ENCODE data around the gene TMTC4.
"Not testable (repeated sequence)": the region's sequence is repeated elsewhere in the genome, so short reads cannot be mapped to it uniquely, and the experiment has no call there.

DNA sequence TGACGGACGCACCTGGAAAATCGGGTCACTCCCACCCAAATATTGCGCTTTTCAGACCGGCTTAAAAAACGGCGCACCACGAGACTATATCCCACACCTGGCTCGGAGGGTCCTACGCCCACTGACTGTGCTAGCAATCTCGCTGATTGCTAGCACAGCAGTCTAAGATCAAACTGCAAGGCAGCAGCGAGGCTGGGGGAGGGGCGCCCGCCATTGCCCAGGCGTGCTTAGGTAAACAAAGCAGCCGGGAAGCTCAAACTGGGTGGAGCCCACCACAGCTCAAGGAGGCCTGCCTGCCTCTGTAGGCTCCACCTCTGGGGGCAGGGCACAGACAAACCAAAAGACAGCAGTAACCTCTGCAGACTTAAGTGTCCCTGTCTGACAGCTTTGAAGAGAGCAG lies 23.7 kb upstream of the TMTC4 start:
- TF ChIP-seq, protein P1, sequence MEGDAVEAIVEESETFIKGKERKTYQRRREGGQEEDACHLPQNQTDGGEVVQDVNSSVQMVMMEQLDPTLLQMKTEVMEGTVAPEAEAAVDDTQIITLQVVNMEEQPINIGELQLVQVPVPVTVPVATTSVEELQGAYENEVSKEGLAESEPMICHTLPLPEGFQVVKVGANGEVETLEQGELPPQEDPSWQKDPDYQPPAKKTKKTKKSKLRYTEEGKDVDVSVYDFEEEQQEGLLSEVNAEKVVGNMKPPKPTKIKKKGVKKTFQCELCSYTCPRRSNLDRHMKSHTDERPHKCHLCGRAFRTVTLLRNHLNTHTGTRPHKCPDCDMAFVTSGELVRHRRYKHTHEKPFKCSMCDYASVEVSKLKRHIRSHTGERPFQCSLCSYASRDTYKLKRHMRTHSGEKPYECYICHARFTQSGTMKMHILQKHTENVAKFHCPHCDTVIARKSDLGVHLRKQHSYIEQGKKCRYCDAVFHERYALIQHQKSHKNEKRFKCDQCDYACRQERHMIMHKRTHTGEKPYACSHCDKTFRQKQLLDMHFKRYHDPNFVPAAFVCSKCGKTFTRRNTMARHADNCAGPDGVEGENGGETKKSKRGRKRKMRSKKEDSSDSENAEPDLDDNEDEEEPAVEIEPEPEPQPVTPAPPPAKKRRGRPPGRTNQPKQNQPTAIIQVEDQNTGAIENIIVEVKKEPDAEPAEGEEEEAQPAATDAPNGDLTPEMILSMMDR (conservative IDR thresholded peaks at IDR 0.05; ENCODE audit: low read depth, low read length) = not testable (repeated sequence)
- TF ChIP-seq POLR2A (IDR thresholded peaks at IDR 0.05; ENCODE audit: low read depth, low read length); MXI1 (IDR thresholded peaks at IDR 0.05; ENCODE audit: borderline replicate concordance, low read depth, low read length); SMC3 (IDR thresholded peaks at IDR 0.05; ENCODE audit: low read depth, low read length); BHLHE40 (IDR thresholded peaks at IDR 0.05; ENCODE audit: low read depth, low read length); RFX5 (IDR thresholded peaks at IDR 0.05; ENCODE audit: low read depth, low read length); RAD21 (IDR thresholded peaks at IDR 0.05; ENCODE audit: low read length); MAZ (IDR thresholded peaks at IDR 0.05; ENCODE audit: borderline replicate concordance, low read depth, low read length); CEBPB (IDR thresholded peaks at IDR 0.05; ENCODE audit: low read depth, low read length); MAFK (IDR thresholded peaks at IDR 0.05; ENCODE audit: low read depth, low read length): not testable (repeated sequence)
- TF ChIP-seq, protein P2, sequence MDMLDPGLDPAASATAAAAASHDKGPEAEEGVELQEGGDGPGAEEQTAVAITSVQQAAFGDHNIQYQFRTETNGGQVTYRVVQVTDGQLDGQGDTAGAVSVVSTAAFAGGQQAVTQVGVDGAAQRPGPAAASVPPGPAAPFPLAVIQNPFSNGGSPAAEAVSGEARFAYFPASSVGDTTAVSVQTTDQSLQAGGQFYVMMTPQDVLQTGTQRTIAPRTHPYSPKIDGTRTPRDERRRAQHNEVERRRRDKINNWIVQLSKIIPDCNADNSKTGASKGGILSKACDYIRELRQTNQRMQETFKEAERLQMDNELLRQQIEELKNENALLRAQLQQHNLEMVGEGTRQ (IDR thresholded peaks at IDR 0.05; ENCODE audit: low read depth, low read length) = not testable (repeated sequence)
- TF ChIP-seq, protein P3, sequence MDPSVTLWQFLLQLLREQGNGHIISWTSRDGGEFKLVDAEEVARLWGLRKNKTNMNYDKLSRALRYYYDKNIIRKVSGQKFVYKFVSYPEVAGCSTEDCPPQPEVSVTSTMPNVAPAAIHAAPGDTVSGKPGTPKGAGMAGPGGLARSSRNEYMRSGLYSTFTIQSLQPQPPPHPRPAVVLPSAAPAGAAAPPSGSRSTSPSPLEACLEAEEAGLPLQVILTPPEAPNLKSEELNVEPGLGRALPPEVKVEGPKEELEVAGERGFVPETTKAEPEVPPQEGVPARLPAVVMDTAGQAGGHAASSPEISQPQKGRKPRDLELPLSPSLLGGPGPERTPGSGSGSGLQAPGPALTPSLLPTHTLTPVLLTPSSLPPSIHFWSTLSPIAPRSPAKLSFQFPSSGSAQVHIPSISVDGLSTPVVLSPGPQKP (IDR thresholded peaks at IDR 0.05; ENCODE audit: borderline replicate concordance, low read depth, low read length) = not testable (repeated sequence)

Data from IMR-90 (cell line).